SK-N-SH (cell line): ENCODE data around the gene ACOT7. TPM values are rescaled to one million over a fixed set of nuclear protein-coding genes. Genes with fewer than 3 reads are reported as not detected.
A peak's percentile ranks its signal among the peaks of the same experiment; 100 is the strongest.

Experiments used
- CTCF ChIA-PET: fragments of 300-600, 350-600 bp; formaldehyde crosslinking; extraction: SDS; loops from one replicate; lab custom pipeline; 2021; lab: Yijun Ruan, JAX
- POLR2A ChIA-PET: fragments of 350-600 bp; sonication (Branson Sonifier 250); formaldehyde crosslinking; extraction: SDS; loops from one replicate; lab custom pipeline; 2020; ENCODE audit warnings: antibody characterized with exemption, inconsistent platforms; lab: Yijun Ruan, JAX
- DNase-seq: peaks from one replicate; pipeline ENCODE4 v3.0.0; 2012
- H2AFZ ChIP-seq: fragments of 200-600 bp; sonication (generic); 2 replicates; pipeline ENCODE4 v1.8.1; 2016; ENCODE audit warnings: antibody characterized with exemption, mild to moderate bottlenecking, low read depth
- H3F3A ChIP-seq: fragments of 200-600 bp; sonication (generic); replicated peaks from 2 replicates; pipeline ENCODE3; 2016; ENCODE audit warnings: antibody characterized with exemption, mild to moderate bottlenecking; ENCODE audit not compliant: insufficient read depth
- H3K27ac ChIP-seq, 2 experiments: fragments of 200-500 bp in 1 of 2; fragments of 200-600 bp in 1 of 2; sonication (Bioruptor generic) in 1 of 2; sonication (generic), shearing (Covaris generic) in 1 of 2; 2 replicates each; pipeline versions ENCODE4 v1.5.1 to v1.6.1; 2014 to 2016; ENCODE audit warnings: low read depth in 2 of 2, inconsistent platforms in 1 of 2, low read length in 1 of 2, mild to moderate bottlenecking in 1 of 2, mixed read lengths in 1 of 2
- H3K27me3 ChIP-seq: fragments of 200-600 bp; sonication (generic), shearing (Covaris generic); 2 replicates; pipeline ENCODE4 v1.6.1; 2016; ENCODE audit warnings: mixed run types; ENCODE audit not compliant: insufficient read depth
- H3K36me3 ChIP-seq, 2 experiments: fragments of 200-500 bp in 1 of 2; fragments of 200-600 bp in 1 of 2; sonication (Bioruptor generic) in 1 of 2; sonication (generic) in 1 of 2; replicated peaks in 1 of 2; 2 replicates each; pipeline versions ENCODE3 to v1.5.1; 2014 to 2016; ENCODE audit warnings: low read length in 1 of 2, mild to moderate bottlenecking in 1 of 2; ENCODE audit not compliant: insufficient read depth in 2 of 2, control insufficient read depth in 1 of 2
- H3K4me1 ChIP-seq, 2 experiments: fragments of 200-500 bp in 1 of 2; fragments of 200-600 bp in 1 of 2; sonication (Bioruptor generic) in 1 of 2; sonication (generic), shearing (Covaris generic) in 1 of 2; 2 replicates each; pipeline versions ENCODE4 v1.5.1 to v1.6.1; 2014 to 2016; ENCODE audit warnings: low read depth in 1 of 2, low read length in 1 of 2, mixed run types in 1 of 2; ENCODE audit not compliant: insufficient read depth in 2 of 2, control insufficient read depth in 1 of 2
- H3K4me2 ChIP-seq: fragments of 200-600 bp; sonication (generic), shearing (Covaris generic); 2 replicates; pipeline ENCODE4 v1.6.1; 2017; ENCODE audit warnings: mixed run types
- H3K4me3 ChIP-seq, 2 experiments: fragments of 200-500 bp in 1 of 2; fragments of 200-600 bp in 1 of 2; sonication (Bioruptor generic) in 1 of 2; sonication (generic), shearing (Covaris generic) in 1 of 2; 2 replicates each; pipeline versions ENCODE4 v1.5.1 to v1.8.1; 2014 to 2016; ENCODE audit warnings: low read depth in 2 of 2, inconsistent platforms in 1 of 2, low read length in 1 of 2, mild to moderate bottlenecking in 1 of 2, mixed read lengths in 1 of 2, moderate library complexity in 1 of 2
- H3K79me2 ChIP-seq: fragments of 200-600 bp; sonication (generic); 2 replicates; pipeline ENCODE4 v1.8.1; 2017; ENCODE audit warnings: mild to moderate bottlenecking; ENCODE audit not compliant: insufficient read depth
- H3K9ac ChIP-seq: fragments of 200-600 bp; sonication (generic); 2 replicates; pipeline ENCODE4 v1.6.1; 2017; ENCODE audit warnings: mixed run types
- H3K9me2 ChIP-seq: fragments of 200-600 bp; sonication (generic); 2 replicates; pipeline ENCODE4 v1.6.1; 2017; ENCODE audit warnings: mixed run types
- H3K9me3 ChIP-seq: fragments of 200-600 bp; sonication (generic); 2 replicates; pipeline ENCODE4 v1.6.1; 2017; ENCODE audit warnings: mixed run types, mild to moderate bottlenecking, moderate library complexity
- H4K20me1 ChIP-seq: fragments of 200-600 bp; sonication (generic); 2 replicates; pipeline ENCODE4 v1.6.1; 2017; ENCODE audit warnings: mild to moderate bottlenecking, mixed run types; ENCODE audit not compliant: insufficient read depth
- CTCF ChIP-seq: fragments of 200-600 bp; sonication (generic); IDR thresholded peaks from 2 replicates; pipeline ENCODE4 v1.6.1; 2017; ENCODE audit warnings: antibody characterized with exemption, mild to moderate bottlenecking, moderate library complexity
- EP300 ChIP-seq, 2 experiments: IDR thresholded peaks; 2 replicates each; pipeline versions ENCODE4 v1.4.0 to v1.6.1; 2012; ENCODE audit warnings: borderline replicate concordance in 1 of 2, low read depth in 1 of 2, low read length in 1 of 2
- GATA2 ChIP-seq: sonication (generic); formaldehyde crosslinking; IDR thresholded peaks from 2 replicates; pipeline ENCODE4 v1.5.0; 2020; ENCODE audit warnings: mild to moderate bottlenecking, missing genetic modification reagents
- IRF3 ChIP-seq: fragments of 150-350 bp; IDR thresholded peaks from 2 replicates; pipeline ENCODE4 v1.6.1; 2016; ENCODE audit warnings: mild to moderate bottlenecking, low read depth, low read length
- NRF1 ChIP-seq: IDR thresholded peaks from 2 replicates; pipeline ENCODE4 v1.6.1; 2012; ENCODE audit warnings: low read depth, mild to moderate bottlenecking, low read length
- RAD21 ChIP-seq: IDR thresholded peaks from 2 replicates; pipeline ENCODE4 v1.6.1; 2012; ENCODE audit warnings: mild to moderate bottlenecking, low read length
- RFX5 ChIP-seq: IDR thresholded peaks from 2 replicates; pipeline ENCODE4 v1.6.1; 2012; ENCODE audit warnings: mild to moderate bottlenecking, improper control_type of control experiment, low read length
- RXRA ChIP-seq: IDR thresholded peaks from 2 replicates; pipeline ENCODE4 v1.4.0; 2012; ENCODE audit warnings: low read depth, mild to moderate bottlenecking, borderline replicate concordance
- SMC3 ChIP-seq: IDR thresholded peaks from 2 replicates; pipeline ENCODE4 v1.6.1; 2012; ENCODE audit warnings: low read depth, low read length, improper control_type of control experiment
- TCF12 ChIP-seq: IDR thresholded peaks from 2 replicates; pipeline ENCODE4 v1.4.0; 2012
- WGBS: methylation state at CpG from one replicate; pipeline ENCODE4 v1.1.6; 2017; ENCODE audit warnings: low lambda C conversion rate; 5-methylcytosine and 5-hydroxymethylcytosine counted together
- polyA plus RNA-seq, 3 experiments: library from polyadenylated mRNA; depleted of rRNA; stranded (reverse); fragments of >200 nt; gene quantifications; 2 replicates each; pipeline ENCODE4 v1.2.3, GENCODE V29; 2012
- TF ChIP-seq, protein P1 (sequence below): IDR thresholded peaks from 2 replicates; pipeline ENCODE4 v1.4.0; 2012; ENCODE audit warnings: low read depth, borderline replicate concordance

The ACOT7 gene
- polyA plus RNA-seq, 1 of the 3 experiments (the other 2 are of a cell fraction) = 289 TPM

DNA sequence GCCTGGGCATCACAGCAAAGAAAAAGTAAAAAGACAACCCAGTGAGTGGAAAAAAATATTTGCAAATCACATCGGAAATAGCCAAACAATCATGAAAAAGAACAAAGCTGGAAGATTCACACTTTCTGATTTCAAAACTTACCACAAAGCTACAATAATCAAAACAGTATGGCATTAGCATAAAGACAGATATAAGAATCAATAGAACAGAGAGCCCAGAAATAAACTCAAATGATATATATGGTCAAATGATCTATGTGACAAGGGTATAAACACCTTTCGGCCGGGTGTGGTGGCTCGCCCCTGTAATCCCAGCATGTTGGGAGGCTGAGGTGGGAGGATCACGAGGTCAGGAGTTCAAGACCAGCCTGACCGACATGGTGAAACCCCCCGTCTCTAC, 13.5 kb downstream of the ACOT7 start:
- H3K9me3 ChIP-seq = no peaks in the 10 kb centered on the region
- TF ChIP-seq RFX5 = no peak
- TF ChIP-seq TCF12 = no peak
- TF ChIP-seq NRF1 = no peak
- TF ChIP-seq EP300 (IDR thresholded peaks at IDR 0.05; ENCODE audit: borderline replicate concordance in 1 of 2, low read depth in 1 of 2, low read length in 1 of 2) = no peak
- TF ChIP-seq RXRA = no peak
- TF ChIP-seq IRF3 = no peak
- TF ChIP-seq GATA2 (CRISPR knock-in tag) = no peak
- H3K4me2 ChIP-seq = no peak overlapping the region
- H3K4me3 ChIP-seq = no peak overlapping the region
- WGBS = 96% methylated on average over 7 of the region's 7 CpGs
- ChIA-PET CTCF (interaction anchor here (0.9 to 2.0 kb wide), 6 partner anchors 18 to 133 kb away, joined by 4 to 7 read pairs (median 5); no protein-coding TSS in a partner anchor), POLR2A (no interaction called here)
- no peak overlapping the region for H3K9ac ChIP-seq
- peaks cover 0 to 11% of the 10 kb centered on the region in 2 experiments; a peak in 1 of 4 replicates for H3K4me1 ChIP-seq
- no peak overlapping the region for H2AFZ ChIP-seq
- DNase-seq = no peak
- peaks cover 9% of the 10 kb centered on the region; the same call in 1 of the 2 replicates for H4K20me1 ChIP-seq
- no peaks in the 10 kb centered on the region for H3K27me3 ChIP-seq
- no peaks in the 10 kb centered on the region for H3F3A ChIP-seq
- peaks cover 93% of the 10 kb centered on the region for H3K79me2 ChIP-seq
- H3K36me3 ChIP-seq = peaks cover 0 to 5% of the 10 kb centered on the region in 2 experiments
- H3K27ac ChIP-seq = no peak overlapping the region
- no peaks in the 10 kb centered on the region for H3K9me2 ChIP-seq

DNA sequence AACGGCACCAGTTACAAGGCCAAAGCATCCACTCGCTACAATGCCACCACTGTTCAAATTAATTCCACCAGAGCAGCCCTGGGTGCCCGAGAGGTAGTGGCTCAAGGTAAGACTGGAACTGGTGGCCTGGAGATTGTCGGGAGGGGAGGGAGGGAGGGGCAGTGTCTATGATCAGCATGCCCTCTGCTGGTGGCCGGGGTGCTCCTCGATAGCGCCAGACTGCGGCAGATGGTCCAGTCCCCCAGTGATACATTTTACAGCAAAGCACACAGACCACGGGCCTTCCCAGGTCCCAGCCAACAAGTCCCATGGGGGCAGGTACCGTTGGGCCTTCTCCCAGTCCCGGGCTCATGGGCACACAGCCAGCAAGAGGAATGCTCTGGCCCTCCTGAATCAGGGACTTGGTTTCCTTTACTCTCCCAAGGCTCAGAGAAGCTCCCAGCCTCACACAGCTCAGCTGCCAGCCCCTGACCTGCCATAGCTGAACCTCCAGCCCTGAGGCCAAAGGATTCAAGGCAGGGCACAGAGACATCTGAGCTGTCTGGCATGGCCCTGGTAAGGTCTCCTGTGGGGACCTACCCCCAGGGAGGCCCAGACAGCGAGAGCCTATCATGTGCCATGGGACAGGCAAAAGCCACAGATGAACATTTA, 15.3 kb downstream of the ACOT7 start:
- H3K9me2 ChIP-seq = no peaks in the 10 kb centered on the region
- peaks cover 91% of the 10 kb centered on the region for H3K79me2 ChIP-seq
- no peak overlapping the region for H2AFZ ChIP-seq
- no peak overlapping the region for H3K4me3 ChIP-seq
- no peaks in the 10 kb centered on the region for H3F3A ChIP-seq
- peaks cover 0 to 5% of the 10 kb centered on the region in 2 experiments; a peak in 1 of 4 replicates for H3K4me1 ChIP-seq
- no peaks in the 10 kb centered on the region for H3K27me3 ChIP-seq
- no peak overlapping the region for H3K4me2 ChIP-seq
- H3K27ac ChIP-seq = peak overlapping the region in 1 of 2 experiments; percentile 23; a peak in 1 of 4 replicates
- H3K36me3 ChIP-seq = peaks cover 0 to 5% of the 10 kb centered on the region in 2 experiments
- CTCF ChIA-PET = interaction anchor here (0.5 to 5.2 kb wide), 15 partner anchors 11 to 257 kb away, joined by 3 to 37 read pairs (median 4); no protein-coding TSS in a partner anchor
- TF ChIP-seq, protein P1, sequence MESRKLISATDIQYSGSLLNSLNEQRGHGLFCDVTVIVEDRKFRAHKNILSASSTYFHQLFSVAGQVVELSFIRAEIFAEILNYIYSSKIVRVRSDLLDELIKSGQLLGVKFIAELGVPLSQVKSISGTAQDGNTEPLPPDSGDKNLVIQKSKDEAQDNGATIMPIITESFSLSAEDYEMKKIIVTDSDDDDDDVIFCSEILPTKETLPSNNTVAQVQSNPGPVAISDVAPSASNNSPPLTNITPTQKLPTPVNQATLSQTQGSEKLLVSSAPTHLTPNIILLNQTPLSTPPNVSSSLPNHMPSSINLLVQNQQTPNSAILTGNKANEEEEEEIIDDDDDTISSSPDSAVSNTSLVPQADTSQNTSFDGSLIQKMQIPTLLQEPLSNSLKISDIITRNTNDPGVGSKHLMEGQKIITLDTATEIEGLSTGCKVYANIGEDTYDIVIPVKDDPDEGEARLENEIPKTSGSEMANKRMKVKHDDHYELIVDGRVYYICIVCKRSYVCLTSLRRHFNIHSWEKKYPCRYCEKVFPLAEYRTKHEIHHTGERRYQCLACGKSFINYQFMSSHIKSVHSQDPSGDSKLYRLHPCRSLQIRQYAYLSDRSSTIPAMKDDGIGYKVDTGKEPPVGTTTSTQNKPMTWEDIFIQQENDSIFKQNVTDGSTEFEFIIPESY = no peak
- TF ChIP-seq SMC3 (peak; percentile 36; the same call in 1 of the 2 replicates), RAD21 (peak; percentile 47), CTCF (peak; percentile 23)
- TF ChIP-seq, all 33 proteins: peak for 3
- Histone ChIP-seq H4K20me1 (peaks cover 9% of the 10 kb centered on the region; the same call in 1 of the 2 replicates), H3K9ac (no peak overlapping the region), H3K9me3 (no peaks in the 10 kb centered on the region)
- DNase-seq = peak; percentile 83
- POLR2A ChIA-PET = no interaction called here
- WGBS = 60% methylated on average over 3 of the region's 12 CpGs
